Superior temporal gyrus (tissue), 1 donor: Measurements from ENCODE around the gene RFX4.

Experiments
- DNase-seq: peaks from one replicate; pipeline ENCODE4 v3.0.0-alpha.2; 2016; ENCODE audit errors: extremely low spot score

Gene RFX4

GRCh38 chr12:106582641-106583230 is at the start of gene RFX4:
TSS of gene RFX4 (plus strand) at chr12:106583004. CDS start at chr12:106583321, 317 bp downstream.
- no peak for DNase-seq

GRCh38 chr12:106541201-106541600 is 41.6 kb upstream of the RFX4 start:
- no peak for DNase-seq

GRCh38 chr12:106551410-106551809 is 31.4 kb upstream of the RFX4 start:
- no peak for DNase-seq

GRCh38 chr12:106552228-106552627 is 30.6 kb upstream of the RFX4 start:
- no peak for DNase-seq

- DNase-seq: no peak
Measured at GRCh38 chr12:106564678-106565329, 18.0 kb upstream of the RFX4 start.

GRCh38 chr12:106566771-106567170 is 16.0 kb upstream of the RFX4 start:
- no peak for DNase-seq

GRCh38 chr12:106573239-106573638 is 9.6 kb upstream of the RFX4 start:
- DNase-seq: no peak

- no peak for DNase-seq
Measured at GRCh38 chr12:106576848-106577247, 6.0 kb upstream of the RFX4 start.

GRCh38 chr12:106580671-106581508 is 1.9 kb upstream of the RFX4 start:
- DNase-seq: no peak

- DNase-seq: no peak
Measured at GRCh38 chr12:106581543-106582248, 1.1 kb upstream of the RFX4 start.

- no peak for DNase-seq
Measured at GRCh38 chr12:106582249-106582591, 584 bp upstream of the RFX4 start.

GRCh38 chr12:106583242-106584103 is 669 bp downstream of the RFX4 start:
- DNase-seq: no peak

GRCh38 chr12:106584104-106585064 is 1.6 kb downstream of the RFX4 start:
- DNase-seq: no peak

GRCh38 chr12:106585105-106585520 is 2.3 kb downstream of the RFX4 start:
- no peak for DNase-seq

- DNase-seq: no peak
Measured at GRCh38 chr12:106585521-106586277, 2.9 kb downstream of the RFX4 start.

- DNase-seq: no peak
Measured at GRCh38 chr12:106586278-106586802, 3.5 kb downstream of the RFX4 start.

- DNase-seq: no peak
Measured at GRCh38 chr12:106586803-106587684, 4.2 kb downstream of the RFX4 start.

- no peak for DNase-seq
Measured at GRCh38 chr12:106588771-106589170, 6.0 kb downstream of the RFX4 start.
